GM21619 (cell line): ENCODE results near the gene PTPRD.

ENCODE experiments used
- ATAC-seq: cut with Tn5 transposase; IDR thresholded peaks from one replicate; pipeline ENCODE4 v1.9.1; 2021; ENCODE audit not compliant: unreplicated experiment

PTPRD gene

GRCh38 chr9:8569823-8570222, 2043.0 kb downstream of the PTPRD start:
- ATAC-seq, result no peak

- ATAC-seq, result no peak
Measured at GRCh38 chr9:8567963-8568579, 2044.7 kb downstream of the PTPRD start.

GRCh38 chr9:8564960-8565359, 2047.8 kb downstream of the PTPRD start:
- no peak for ATAC-seq

GRCh38 chr9:8560560-8561525, 2052.0 kb downstream of the PTPRD start:
- no peak for ATAC-seq

GRCh38 chr9:8558176-8558575, 2054.6 kb downstream of the PTPRD start:
- no peak for ATAC-seq

GRCh38 chr9:8555762-8556500, 2056.9 kb downstream of the PTPRD start:
- ATAC-seq, result no peak

- ATAC-seq, result no peak
Measured at GRCh38 chr9:8553444-8553843, 2059.4 kb downstream of the PTPRD start.

- ATAC-seq, result no peak
Measured at GRCh38 chr9:8552732-8553131, 2060.1 kb downstream of the PTPRD start.

- ATAC-seq, result no peak
Measured at GRCh38 chr9:8549214-8549613, 2063.6 kb downstream of the PTPRD start.

- ATAC-seq, result no peak
Measured at GRCh38 chr9:8543219-8543618, 2069.6 kb downstream of the PTPRD start.

GRCh38 chr9:8542537-8542936, 2070.3 kb downstream of the PTPRD start:
- no peak for ATAC-seq

- no peak for ATAC-seq
Measured at GRCh38 chr9:8539681-8540197, 2073.1 kb downstream of the PTPRD start.

- ATAC-seq, result no peak
Measured at GRCh38 chr9:8536845-8537244, 2076.0 kb downstream of the PTPRD start.

GRCh38 chr9:8534828-8535227, 2078.0 kb downstream of the PTPRD start:
- ATAC-seq, result no peak

- ATAC-seq, result no peak
Measured at GRCh38 chr9:8533681-8534080, 2079.1 kb downstream of the PTPRD start.

- ATAC-seq, result no peak
Measured at GRCh38 chr9:8531826-8532415, 2080.9 kb downstream of the PTPRD start.

GRCh38 chr9:8521112-8521511, 2091.7 kb downstream of the PTPRD start:
- ATAC-seq, result no peak

GRCh38 chr9:8515748-8516147, 2097.1 kb downstream of the PTPRD start:
- no peak for ATAC-seq

- ATAC-seq, result no peak
Measured at GRCh38 chr9:8514760-8515159, 2098.0 kb downstream of the PTPRD start.

- no peak for ATAC-seq
Measured at GRCh38 chr9:8508671-8509290, 2104.0 kb downstream of the PTPRD start.

GRCh38 chr9:8494571-8494970, 2118.2 kb downstream of the PTPRD start:
- no peak for ATAC-seq
